ENCODE results near the gene CAPN3.

The CAPN3 gene

GRCh38 chr15:42365921-42366550, 6.7 kb downstream of the CAPN3 start (continued):
- no peak for TF ChIP-seq CREB5 (CRISPR knock-in tag; IDR thresholded peaks at IDR 0.05; ENCODE audit: low read depth)
- no peak for TF ChIP-seq ZFP30 (CRISPR knock-in tag; IDR thresholded peaks at IDR 0.05)
- no peak for TF ChIP-seq OSR1 (CRISPR knock-in tag; IDR thresholded peaks at IDR 0.05)
- no peak for TF ChIP-seq BACH2 (CRISPR knock-in tag; IDR thresholded peaks at IDR 0.05; ENCODE audit: borderline replicate concordance)
- no peak for TF ChIP-seq ZNF70 (CRISPR knock-in tag; IDR thresholded peaks at IDR 0.05)
- no peak for TF ChIP-seq PATZ1 (CRISPR knock-in tag; IDR thresholded peaks at IDR 0.05; ENCODE audit: borderline replicate concordance)
- no peak for TF ChIP-seq ZNF565 (CRISPR knock-in tag; conservative IDR thresholded peaks at IDR 0.05; ENCODE audit: low read depth)
- TF ChIP-seq GLIS3 (CRISPR knock-in tag; IDR thresholded peaks at IDR 0.05): no peak
- no peak for TF ChIP-seq ARNTL (CRISPR knock-in tag; IDR thresholded peaks at IDR 0.05; ENCODE audit: borderline replicate concordance, low read depth)

- no peak for ATAC-seq
- TF ChIP-seq ARNTL (CRISPR knock-in tag; IDR thresholded peaks at IDR 0.05; ENCODE audit: borderline replicate concordance, low read depth): no peak
- no peak for TF ChIP-seq PPARA (CRISPR knock-in tag; IDR thresholded peaks at IDR 0.05; ENCODE audit: borderline replicate concordance)
- no peak for TF ChIP-seq GLIS3 (CRISPR knock-in tag; IDR thresholded peaks at IDR 0.05)
Measured at GRCh38 chr15:42367041-42367440, 7.7 kb downstream of the CAPN3 start.

GRCh38 chr15:42368096-42368495, 8.8 kb downstream of the CAPN3 start:
- no peak for TF ChIP-seq ZC3H10 (CRISPR knock-in tag; IDR thresholded peaks at IDR 0.05)
- no peak for TF ChIP-seq ESRRG (CRISPR knock-in tag; IDR thresholded peaks at IDR 0.05)
- TF ChIP-seq TCF4 (CRISPR knock-in tag; IDR thresholded peaks at IDR 0.05; ENCODE audit: borderline replicate concordance): no peak
- no peak for TF ChIP-seq ZNF8 (CRISPR knock-in tag; IDR thresholded peaks at IDR 0.05)
- no peak for TF ChIP-seq GLIS3 (CRISPR knock-in tag; IDR thresholded peaks at IDR 0.05)
- TF ChIP-seq ISL1 (CRISPR knock-in tag; IDR thresholded peaks at IDR 0.05): no peak
- no peak for TF ChIP-seq CSDC2 (CRISPR knock-in tag; IDR thresholded peaks at IDR 0.05)
- no peak for TF ChIP-seq ZFP30 (CRISPR knock-in tag; IDR thresholded peaks at IDR 0.05)
- no peak for TF ChIP-seq PATZ1 (CRISPR knock-in tag; IDR thresholded peaks at IDR 0.05; ENCODE audit: borderline replicate concordance)
- TF ChIP-seq SNAI2 (CRISPR knock-in tag; IDR thresholded peaks at IDR 0.05): no peak
- TF ChIP-seq BACH2 (CRISPR knock-in tag; IDR thresholded peaks at IDR 0.05; ENCODE audit: borderline replicate concordance): no peak
- no peak for TF ChIP-seq RARB (CRISPR knock-in tag; IDR thresholded peaks at IDR 0.05)
- no peak for TF ChIP-seq ZNF70 (CRISPR knock-in tag; IDR thresholded peaks at IDR 0.05)
- no peak for TF ChIP-seq CSRNP3 (CRISPR knock-in tag; IDR thresholded peaks at IDR 0.05)
- no peak for TF ChIP-seq ARNTL (CRISPR knock-in tag; IDR thresholded peaks at IDR 0.05; ENCODE audit: borderline replicate concordance, low read depth)
- TF ChIP-seq POU6F1 (CRISPR knock-in tag; IDR thresholded peaks at IDR 0.05; ENCODE audit: borderline replicate concordance, low read depth): no peak
- TF ChIP-seq TSHZ2 (CRISPR knock-in tag; IDR thresholded peaks at IDR 0.05): no peak
- ATAC-seq: no peak
